ENCODE measurements around the gene EPHB1.
"Not testable (repeated sequence)": the region's sequence is repeated elsewhere in the genome, so short reads cannot be mapped to it uniquely, and the experiment has no call there.

EPHB1 gene

GRCh38 chr3:134970895-134971294 is 175.8 kb downstream of the EPHB1 start:
- no peak for DNase-seq

- DNase-seq, result no peak
These were observed 176.2 kb downstream of the EPHB1 start for GRCh38 chr3:134971306-134971705.

- DNase-seq, result not testable (repeated sequence)
These were observed 176.8 kb downstream of the EPHB1 start for GRCh38 chr3:134971907-134972306.

GRCh38 chr3:134972836-134973455 is 177.9 kb downstream of the EPHB1 start:
- no peak for DNase-seq

- DNase-seq, result no peak
These were observed 179.6 kb downstream of the EPHB1 start for GRCh38 chr3:134974624-134975023.

GRCh38 chr3:134976948-134977347 is 181.9 kb downstream of the EPHB1 start:
- no peak for DNase-seq

- DNase-seq, result no peak
These were observed 183.6 kb downstream of the EPHB1 start for GRCh38 chr3:134978658-134979057.

- no peak for DNase-seq
These were observed 191.0 kb downstream of the EPHB1 start for GRCh38 chr3:134985864-134986715.

GRCh38 chr3:134988666-134989065 is 193.6 kb downstream of the EPHB1 start:
- no peak for DNase-seq

- no peak for DNase-seq
These were observed 195.9 kb downstream of the EPHB1 start for GRCh38 chr3:134991003-134991402.

- DNase-seq, result no peak
These were observed 196.5 kb downstream of the EPHB1 start for GRCh38 chr3:134991472-134992010.

GRCh38 chr3:134992180-134992579 is 197.1 kb downstream of the EPHB1 start:
- no peak for DNase-seq

GRCh38 chr3:134992586-134992985 is 197.5 kb downstream of the EPHB1 start:
- no peak for DNase-seq

GRCh38 chr3:134993011-134993410 is 198.0 kb downstream of the EPHB1 start:
- no peak for DNase-seq

- no peak for DNase-seq
These were observed 203.1 kb downstream of the EPHB1 start for GRCh38 chr3:134998158-134998557.

- DNase-seq, result no peak
These were observed 203.8 kb downstream of the EPHB1 start for GRCh38 chr3:134998855-134999254.

- DNase-seq, result no peak
These were observed 205.4 kb downstream of the EPHB1 start for GRCh38 chr3:135000465-135000864.

GRCh38 chr3:135005616-135006015 is 210.6 kb downstream of the EPHB1 start:
- not testable (repeated sequence) for DNase-seq

- DNase-seq, result no peak
These were observed 212.5 kb downstream of the EPHB1 start for GRCh38 chr3:135007607-135008006.

GRCh38 chr3:135008326-135008725 is 213.3 kb downstream of the EPHB1 start:
- no peak for DNase-seq

GRCh38 chr3:135009014-135009413 is 214.0 kb downstream of the EPHB1 start:
- DNase-seq, result no peak

GRCh38 chr3:135012101-135012500 is 217.0 kb downstream of the EPHB1 start:
- DNase-seq, result no peak

- DNase-seq, result no peak
These were observed 218.1 kb downstream of the EPHB1 start for GRCh38 chr3:135013206-135013605.

- no peak for DNase-seq
These were observed 219.5 kb downstream of the EPHB1 start for GRCh38 chr3:135014566-135014965.

All from activated CD8-positive, alpha-beta memory T cell treated with anti-CD3 and anti-CD28 coated beads for 24 hours (primary cell).